HG03521 (cell line): ENCODE measurements around the gene METTL1.

Experiments used
- ATAC-seq: cut with Tn5 transposase; IDR thresholded peaks from one replicate; pipeline ENCODE4 v1.9.1; 2021; ENCODE audit warnings: mild to moderate bottlenecking, moderate library complexity; ENCODE audit not compliant: unreplicated experiment

METTL1 gene

GRCh38 chr12:57755454-57756372, 16.2 kb downstream of the METTL1 start:
- no peak for ATAC-seq

DNA sequence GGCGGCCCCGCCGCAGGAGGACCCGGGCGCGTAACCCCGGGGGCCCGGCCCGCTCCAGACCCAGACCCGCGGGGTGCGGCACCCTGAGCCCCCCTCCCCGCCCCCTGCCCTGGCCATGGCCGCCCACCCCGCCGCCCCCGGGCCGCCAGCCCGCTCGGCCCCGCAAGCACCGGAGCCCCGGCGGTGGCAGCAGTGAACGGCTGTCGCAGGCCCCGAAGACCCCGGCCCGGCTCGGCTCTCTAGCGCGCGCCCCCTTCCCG, 16.8 kb downstream of the METTL1 start:
- no peak for ATAC-seq

- ATAC-seq = peak; percentile 18
Observed at GRCh38 chr12:57754411-57755193, 17.3 kb downstream of the METTL1 start, which contains the start of gene MARCHF9. Gene MARCHF9 (plus strand): TSS chr12:57755103. CDS start chr12:57755529, 426 bp downstream.

GRCh38 chr12:57753756-57754337, 18.1 kb downstream of the METTL1 start:
- no peak for ATAC-seq

DNA sequence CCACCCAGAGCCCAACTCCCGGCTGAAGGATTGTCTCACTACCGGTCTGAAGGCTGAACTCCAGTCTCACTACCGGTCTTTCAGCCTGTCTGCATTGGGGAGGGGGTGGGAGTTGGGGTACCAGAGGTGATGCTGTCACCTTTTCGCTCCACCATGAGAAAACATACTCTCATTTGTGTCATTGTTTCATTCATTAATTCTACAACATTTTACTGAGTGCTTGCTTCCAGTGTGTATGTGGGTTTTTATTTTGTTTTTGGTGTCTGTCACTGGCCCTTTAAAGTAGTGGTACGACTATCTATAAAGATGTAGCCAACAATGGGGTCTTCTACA, 19.3 kb downstream of the METTL1 start:
- ATAC-seq = no peak

DNA sequence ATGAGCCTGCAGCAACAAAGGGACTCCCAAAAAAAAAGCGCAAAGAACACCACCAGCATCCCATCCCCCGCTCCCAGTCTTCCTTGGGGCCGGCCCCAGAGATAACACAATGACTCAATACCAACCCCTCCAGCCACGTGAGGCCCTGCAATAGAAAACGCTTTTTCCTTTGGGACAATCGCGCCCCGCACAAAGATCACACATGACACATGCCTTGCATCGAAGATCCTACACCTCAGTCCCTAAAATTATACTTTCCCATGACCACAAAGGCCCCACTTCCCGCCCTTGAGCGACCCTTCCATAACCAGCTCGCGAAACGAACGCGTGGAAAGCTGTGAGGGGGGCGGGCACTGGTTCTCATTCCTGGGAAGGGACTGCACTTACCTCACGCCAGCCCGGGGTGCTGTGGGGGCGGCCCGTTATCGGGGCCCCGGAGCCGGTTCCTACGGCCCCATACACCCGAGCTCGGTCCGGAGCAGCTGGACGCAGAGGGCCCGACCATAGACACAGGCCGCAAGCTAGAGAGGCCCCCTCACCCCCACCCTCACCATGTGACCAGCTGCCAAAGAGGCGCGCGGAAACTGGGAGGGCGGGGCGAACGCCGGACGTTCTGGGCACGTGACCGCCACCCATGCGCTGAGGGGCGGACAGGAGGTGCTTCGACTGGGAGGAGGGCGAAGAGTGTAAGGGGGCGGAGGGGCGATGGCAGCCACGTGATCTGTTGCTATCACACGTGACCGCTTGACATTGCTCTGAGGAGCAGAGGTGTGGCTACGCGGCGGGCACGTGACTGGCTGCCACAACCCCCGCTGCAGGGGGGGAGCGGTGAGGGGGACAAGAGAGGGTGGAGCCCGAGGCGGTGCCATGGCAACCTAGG, 19.9 kb downstream of the METTL1 start, which contains the start of gene CDK4:
Gene CDK4 (minus strand): TSS at position 523 of the 880 bp plus-strand sequence. CDS start 593 bp downstream, outside the sequence.
- ATAC-seq = peak; percentile 65

GRCh38 chr12:57751432-57751787, 20.5 kb downstream of the METTL1 start:
- ATAC-seq = no peak

DNA sequence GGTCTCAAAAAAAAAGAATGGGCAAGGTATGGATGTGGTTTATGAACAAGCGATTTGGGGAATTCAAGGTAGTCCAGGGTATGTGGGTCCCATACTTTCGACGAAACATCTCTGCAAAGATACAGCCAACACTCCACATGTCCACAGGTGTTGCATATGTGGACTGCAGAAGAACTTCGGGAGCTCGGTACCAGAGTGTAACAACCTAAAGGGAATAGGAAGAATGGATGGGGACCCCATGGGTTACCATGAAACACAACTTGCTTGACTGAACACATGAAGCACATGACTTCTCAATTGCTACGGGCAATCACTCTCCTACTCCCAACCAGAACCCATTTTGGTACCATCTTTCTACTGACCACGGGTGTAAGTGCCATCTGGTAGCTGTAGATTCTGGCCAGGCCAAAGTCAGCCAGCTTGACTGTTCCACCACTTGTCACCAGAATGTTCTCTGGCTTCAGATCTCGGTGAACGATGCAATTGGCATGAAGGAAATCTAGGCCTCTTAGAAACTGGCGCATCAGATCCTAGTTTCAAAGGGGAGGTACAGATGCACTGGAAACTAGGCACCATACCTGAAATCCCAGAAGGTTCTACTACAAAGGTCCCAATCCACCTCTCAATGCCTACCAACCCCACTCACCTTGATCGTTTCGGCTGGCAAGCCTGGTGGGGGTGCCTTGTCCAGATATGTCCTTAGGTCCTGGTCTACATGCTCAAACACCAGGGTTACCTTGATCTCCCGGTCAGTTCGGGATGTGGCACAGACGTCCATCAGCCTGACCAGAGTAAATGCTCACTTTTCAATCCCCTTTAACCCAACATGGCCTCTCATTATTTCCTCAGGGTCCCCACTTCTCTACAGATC, 21.1 kb downstream of the METTL1 start:
- ATAC-seq = no peak

GRCh38 chr12:57749061-57749460, 22.8 kb downstream of the METTL1 start:
- no peak for ATAC-seq

- no peak for ATAC-seq
Observed at GRCh38 chr12:57746025-57746424, 25.9 kb downstream of the METTL1 start.

- ATAC-seq = no peak
Observed at GRCh38 chr12:57745485-57745881, 26.4 kb downstream of the METTL1 start.

- ATAC-seq = peak; percentile 77
Observed at GRCh38 chr12:57744777-57745484, 27.0 kb downstream of the METTL1 start, which contains the start of gene TSPAN31. Gene TSPAN31 (plus strand): TSS chr12:57745039. CDS start chr12:57745155, 116 bp downstream.

- ATAC-seq = peak; percentile 24
Observed at GRCh38 chr12:57744194-57744776, 27.6 kb downstream of the METTL1 start.

- ATAC-seq = no peak
Observed at GRCh38 chr12:57743769-57744168, 28.1 kb downstream of the METTL1 start.

- ATAC-seq = peak; percentile 49
Observed at GRCh38 chr12:57741844-57742738, 29.8 kb downstream of the METTL1 start.

GRCh38 chr12:57741413-57741789, 30.5 kb downstream of the METTL1 start:
- ATAC-seq = no peak

DNA sequence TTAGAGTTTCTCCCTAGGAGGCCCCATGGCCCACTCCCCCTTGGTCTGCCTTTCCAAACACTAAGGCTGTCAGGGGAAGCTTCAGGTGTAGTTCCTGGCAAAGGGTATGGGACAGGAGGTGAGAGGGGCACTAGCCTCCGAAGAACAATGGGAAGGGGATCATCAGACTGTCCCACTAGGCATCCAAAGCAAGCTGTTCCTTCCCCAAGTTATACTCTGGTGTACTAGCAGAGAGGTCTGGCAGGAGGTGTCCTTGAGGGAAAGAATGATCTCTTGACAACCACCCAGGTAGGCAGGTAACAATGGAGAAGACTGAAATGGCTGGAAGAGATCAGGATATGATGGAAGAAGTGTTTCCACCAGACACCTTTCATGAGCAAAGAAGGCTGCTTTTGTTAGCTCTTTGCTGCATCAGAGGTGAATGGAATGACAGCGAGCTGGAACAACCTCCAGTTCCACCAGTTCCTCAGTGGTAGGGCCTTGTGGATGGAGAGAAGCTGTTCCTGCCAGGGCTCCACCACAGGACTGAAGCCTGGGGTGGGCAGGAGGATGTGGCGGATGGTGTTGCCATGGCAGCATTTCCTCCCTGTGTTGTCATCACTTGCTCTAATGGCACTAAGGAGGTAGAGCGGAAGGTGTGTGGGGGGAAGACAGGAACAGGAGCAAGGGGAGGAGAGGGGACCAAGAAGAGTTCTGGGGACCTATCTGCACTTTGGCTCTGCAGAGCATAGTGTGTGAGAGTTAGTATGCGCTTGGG, 31.1 kb downstream of the METTL1 start:
- peak; percentile 55 for ATAC-seq
